GM06990 (cell line): Measurements from ENCODE around the gene STAMBPL1.

Source experiments
- DNase-seq: peaks from one replicate; pipeline ENCODE4 v3.0.0-alpha.2; 2011; ENCODE audit not compliant: insufficient read length; ENCODE audit errors: extremely low read depth
- H3K27me3 ChIP-seq: replicated peaks from 2 replicates; pipeline ENCODE4 v1.6.0; 2011; ENCODE audit warnings: low read length; ENCODE audit not compliant: control insufficient read depth, insufficient read depth
- H3K36me3 ChIP-seq: 2 replicates; pipeline ENCODE4 v1.5.1; 2011; ENCODE audit warnings: low read length; ENCODE audit not compliant: control insufficient read depth, insufficient read depth
- H3K4me3 ChIP-seq: replicated peaks from 2 replicates; pipeline ENCODE4 v1.5.1; 2011; ENCODE audit warnings: low read depth, mild to moderate bottlenecking, control low read depth, low read length
- CTCF ChIP-seq: IDR thresholded peaks from 2 replicates; pipeline ENCODE4 v1.5.1; 2011; ENCODE audit warnings: low read length, control low read depth, mild to moderate bottlenecking, inconsistent platforms; ENCODE audit not compliant: insufficient read depth, poor library complexity, severe bottlenecking

The STAMBPL1 gene

GRCh38 chr10:88934900-88935672, 55.0 kb downstream of the STAMBPL1 start:
- Histone ChIP-seq H3K36me3 (peaks cover 10% of the 10 kb centered on the region), H3K27me3 (no peaks in the 10 kb centered on the region), H3K4me3 (no peak overlapping the region)
- DNase-seq, result peak; percentile 35
- TF ChIP-seq CTCF, result peak; percentile 88

- H3K4me3 ChIP-seq, result no peak overlapping the region
- no peak for TF ChIP-seq CTCF
- H3K27me3 ChIP-seq, result no peaks in the 10 kb centered on the region
- peaks cover 10% of the 10 kb centered on the region for H3K36me3 ChIP-seq
- DNase-seq, result no peak
Observed at GRCh38 chr10:88936656-88937055, 56.6 kb downstream of the STAMBPL1 start.

GRCh38 chr10:88938039-88938438, 58.0 kb downstream of the STAMBPL1 start:
- TF ChIP-seq CTCF, result no peak
- Histone ChIP-seq H3K36me3 (peaks cover 10% of the 10 kb centered on the region), H3K4me3 (no peak overlapping the region), H3K27me3 (no peaks in the 10 kb centered on the region)
- DNase-seq, result no peak

GRCh38 chr10:88938938-88939337, 58.9 kb downstream of the STAMBPL1 start:
- TF ChIP-seq CTCF, result no peak
- no peak for DNase-seq
- no peaks in the 10 kb centered on the region for H3K27me3 ChIP-seq
- peaks cover 8% of the 10 kb centered on the region for H3K36me3 ChIP-seq
- H3K4me3 ChIP-seq, result no peak overlapping the region

GRCh38 chr10:88941026-88941425, 61.0 kb downstream of the STAMBPL1 start:
- H3K27me3 ChIP-seq, result no peaks in the 10 kb centered on the region

More at GRCh38 chr10:88941026-88941425, 61.0 kb downstream of the STAMBPL1 start:
- H3K4me3 ChIP-seq, result no peak overlapping the region
- peaks cover 8% of the 10 kb centered on the region for H3K36me3 ChIP-seq
- DNase-seq, result no peak
- no peak for TF ChIP-seq CTCF
